Mesothelial cell of epicardium (in vitro differentiated cells): ENCODE results near the gene PPP2R3C. TPM values are rescaled to one million over a fixed set of nuclear protein-coding genes. Genes with fewer than 3 reads are reported as not detected.
A peak's percentile ranks its signal among the peaks of the same experiment; 100 is the strongest.

Experiments used
- DNase-seq, 2 experiments: peaks; one replicate each; pipeline ENCODE4 v3.0.0; 2021; ENCODE audit warnings: low spot score in 2 of 2; ENCODE audit not compliant: unreplicated experiment in 2 of 2
- H3K27ac Mint-ChIP-seq: 2 replicates; pipeline ENCODE4 v1.8.0; 2021; ENCODE audit warnings: mixed read lengths
- H3K27me3 Mint-ChIP-seq: 2 replicates; pipeline ENCODE4 v1.8.0; 2021; ENCODE audit warnings: low read depth, mixed read lengths
- H3K36me3 Mint-ChIP-seq: 2 replicates; pipeline ENCODE4 v1.8.0; 2021; ENCODE audit warnings: mixed read lengths
- H3K4me1 Mint-ChIP-seq: 2 replicates; pipeline ENCODE4 v1.8.0; 2021; ENCODE audit warnings: mixed read lengths
- H3K4me3 Mint-ChIP-seq: 2 replicates; pipeline ENCODE4 v1.8.0; 2021; ENCODE audit warnings: mild to moderate bottlenecking, moderate library complexity, mixed read lengths
- H3K9me3 Mint-ChIP-seq: 2 replicates; pipeline ENCODE4 v1.8.0; 2021; ENCODE audit warnings: mixed read lengths
- CTCF ChIP-seq: fragments of 200-600 bp; sonication (generic); IDR thresholded peaks from one replicate; pipeline ENCODE4 v1.5.0; 2021; ENCODE audit warnings: antibody characterized with exemption; ENCODE audit not compliant: unreplicated experiment
- total RNA-seq: library from RNA; stranded (reverse); gene quantifications from 3 replicates; pipeline ENCODE4 v1.2.1, GENCODE V29; 2021

PPP2R3C gene
- total RNA-seq = 24.3 to 25.2 TPM (median 25.2 TPM) in 3 replicates

- Mint-ChIP-seq H3K4me3 (peak within 1 kb of the TSS; percentile 97), H3K27me3 (no peaks in the 10 kb centered on the region), H3K4me1 (peaks cover 33% of the 10 kb centered on the region), H3K9me3 (no peaks in the 10 kb centered on the region), H3K36me3 (peaks cover 8% of the 10 kb centered on the region), H3K27ac (peak within 1 kb of the TSS; percentile 100)
- no peak for TF ChIP-seq CTCF
- DNase-seq = peak; percentile 66 to 82
These were observed at the start of gene PPP2R3C, which contains the start of gene PRORP for GRCh38 chr14:35121887-35122695. PPP2R3C (minus strand) TSS chr14:35121990; CDS start chr14:35121959, 31 bp downstream. PRORP (plus strand) TSS chr14:35122552; CDS start chr14:35123246, 694 bp downstream.

GRCh38 chr14:35167496-35167895 lies 45.7 kb upstream of the PPP2R3C start:
- no peaks in the 10 kb centered on the region for H3K4me1 Mint-ChIP-seq
- no peak overlapping the region for H3K27ac Mint-ChIP-seq
- TF ChIP-seq CTCF = no peak
- H3K9me3 Mint-ChIP-seq = peaks cover 35% of the 10 kb centered on the region
- DNase-seq = no peak
- H3K36me3 Mint-ChIP-seq = peaks cover 46% of the 10 kb centered on the region
- H3K4me3 Mint-ChIP-seq = no peak overlapping the region
- no peaks in the 10 kb centered on the region for H3K27me3 Mint-ChIP-seq

- H3K9me3 Mint-ChIP-seq = peaks cover 25% of the 10 kb centered on the region
- no peak overlapping the region for H3K27ac Mint-ChIP-seq
- DNase-seq = no peak
- TF ChIP-seq CTCF = no peak
- no peak overlapping the region for H3K4me3 Mint-ChIP-seq
- peaks cover 37% of the 10 kb centered on the region for H3K36me3 Mint-ChIP-seq
- no peaks in the 10 kb centered on the region for H3K27me3 Mint-ChIP-seq
- peaks cover 4% of the 10 kb centered on the region for H3K4me1 Mint-ChIP-seq
These were observed 43.1 kb upstream of the PPP2R3C start for GRCh38 chr14:35164849-35165248.

GRCh38 chr14:35163384-35163783 lies 41.6 kb upstream of the PPP2R3C start:
- Mint-ChIP-seq H3K4me3 (no peak overlapping the region), H3K27me3 (no peaks in the 10 kb centered on the region), H3K4me1 (peaks cover 14% of the 10 kb centered on the region), H3K36me3 (peaks cover 34% of the 10 kb centered on the region), H3K27ac (no peak overlapping the region), H3K9me3 (peaks cover 14% of the 10 kb centered on the region)
- no peak for TF ChIP-seq CTCF
- DNase-seq = no peak

GRCh38 chr14:35161231-35161630 lies 39.4 kb upstream of the PPP2R3C start:
- no peak overlapping the region for H3K4me3 Mint-ChIP-seq
- H3K27me3 Mint-ChIP-seq = no peaks in the 10 kb centered on the region
- peaks cover 18% of the 10 kb centered on the region for H3K4me1 Mint-ChIP-seq
- no peak for DNase-seq
- no peak overlapping the region for H3K27ac Mint-ChIP-seq
- H3K36me3 Mint-ChIP-seq = peaks cover 24% of the 10 kb centered on the region
- H3K9me3 Mint-ChIP-seq = no peaks in the 10 kb centered on the region
- no peak for TF ChIP-seq CTCF
